ENCODE measurements around the gene AWAT2. TPM values are rescaled to one million over a fixed set of nuclear protein-coding genes. Genes with fewer than 3 reads are reported as not detected.

AWAT2 gene
- total RNA-seq, 4 donors from 2014 or later: not detected

DNA sequence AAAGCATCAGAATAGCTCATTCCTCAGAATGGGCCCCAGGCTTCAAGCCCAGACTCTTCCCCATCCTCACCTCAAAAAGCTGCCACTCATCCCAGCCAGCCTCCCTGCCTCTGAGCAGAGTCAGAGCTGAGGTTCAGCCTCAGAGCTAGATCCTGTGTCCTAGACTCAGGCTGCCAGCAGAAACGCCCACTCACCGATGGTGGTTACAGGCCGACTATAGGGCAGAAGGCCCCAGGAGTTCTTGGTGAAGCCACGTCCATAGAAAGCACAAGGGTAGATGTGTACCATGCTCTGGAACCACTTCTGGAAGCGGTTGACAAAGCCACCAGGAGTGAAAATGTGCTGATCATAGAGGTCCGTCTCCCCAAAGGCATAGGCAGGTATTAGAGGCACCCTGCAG lies 7.7 kb downstream of the AWAT2 start:
- no peak overlapping the region for H3K27ac ChIP-seq
- intact Hi-C loops (cut with DNase I): no loop called here
- H3K4me1 ChIP-seq: no peaks in the 10 kb centered on the region
- H3K27me3 ChIP-seq: no peaks in the 10 kb centered on the region
- TF ChIP-seq, protein P1, sequence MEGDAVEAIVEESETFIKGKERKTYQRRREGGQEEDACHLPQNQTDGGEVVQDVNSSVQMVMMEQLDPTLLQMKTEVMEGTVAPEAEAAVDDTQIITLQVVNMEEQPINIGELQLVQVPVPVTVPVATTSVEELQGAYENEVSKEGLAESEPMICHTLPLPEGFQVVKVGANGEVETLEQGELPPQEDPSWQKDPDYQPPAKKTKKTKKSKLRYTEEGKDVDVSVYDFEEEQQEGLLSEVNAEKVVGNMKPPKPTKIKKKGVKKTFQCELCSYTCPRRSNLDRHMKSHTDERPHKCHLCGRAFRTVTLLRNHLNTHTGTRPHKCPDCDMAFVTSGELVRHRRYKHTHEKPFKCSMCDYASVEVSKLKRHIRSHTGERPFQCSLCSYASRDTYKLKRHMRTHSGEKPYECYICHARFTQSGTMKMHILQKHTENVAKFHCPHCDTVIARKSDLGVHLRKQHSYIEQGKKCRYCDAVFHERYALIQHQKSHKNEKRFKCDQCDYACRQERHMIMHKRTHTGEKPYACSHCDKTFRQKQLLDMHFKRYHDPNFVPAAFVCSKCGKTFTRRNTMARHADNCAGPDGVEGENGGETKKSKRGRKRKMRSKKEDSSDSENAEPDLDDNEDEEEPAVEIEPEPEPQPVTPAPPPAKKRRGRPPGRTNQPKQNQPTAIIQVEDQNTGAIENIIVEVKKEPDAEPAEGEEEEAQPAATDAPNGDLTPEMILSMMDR (IDR thresholded peaks at IDR 0.05): no peak
- no peak for TF ChIP-seq POLR2A (IDR thresholded peaks at IDR 0.05)
- WGBS, 2 donors: 69% methylated on average over 4 of the region's 6 CpGs; no CpG with 5 or more reads in 1 of the 2 donors
- no peak overlapping the region for H3K4me3 ChIP-seq
- no peaks in the 10 kb centered on the region for H3K36me3 ChIP-seq
- no peaks in the 10 kb centered on the region for H3K9me3 ChIP-seq
- DNase-seq: no peak

DNA sequence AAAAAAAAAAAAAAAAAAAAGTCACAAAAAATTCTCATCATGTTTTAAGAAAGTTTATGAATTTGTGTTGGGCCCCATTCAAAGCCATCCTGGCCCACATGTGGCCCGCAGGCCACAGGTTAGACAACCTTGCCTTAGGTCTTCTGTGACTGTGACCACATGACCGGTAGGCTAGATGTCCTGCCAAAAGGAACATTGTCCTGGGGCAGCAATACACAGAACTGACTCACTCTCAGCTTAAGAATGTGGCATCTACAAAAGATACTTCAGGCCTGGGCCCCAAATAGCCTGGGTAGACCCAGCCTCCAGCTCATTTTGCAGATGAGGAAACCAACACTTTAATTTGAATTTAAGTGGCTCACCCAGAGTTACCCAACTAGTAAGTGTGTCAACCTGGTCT lies 10.0 kb downstream of the AWAT2 start:
- Histone ChIP-seq H3K9me3 (no peaks in the 10 kb centered on the region), H3K27ac (no peak overlapping the region), H3K36me3 (no peaks in the 10 kb centered on the region), H3K27me3 (no peaks in the 10 kb centered on the region), H3K4me3 (no peak overlapping the region), H3K4me1 (peaks cover 0 to 1% (median 0%) of the 10 kb centered on the region in 3 donors)
- WGBS, 2 donors: 44 to 73% methylated on average over 2 of the region's 2 CpGs
- intact Hi-C loops (cut with DNase I): loop anchor here (10.0 kb wide), 1 partner anchor 55 kb away; no protein-coding TSS in a partner anchor
- TF ChIP-seq, protein P1 (IDR thresholded peaks at IDR 0.05): no peak
- no peak for TF ChIP-seq POLR2A (IDR thresholded peaks at IDR 0.05)
- no peak for DNase-seq

DNA sequence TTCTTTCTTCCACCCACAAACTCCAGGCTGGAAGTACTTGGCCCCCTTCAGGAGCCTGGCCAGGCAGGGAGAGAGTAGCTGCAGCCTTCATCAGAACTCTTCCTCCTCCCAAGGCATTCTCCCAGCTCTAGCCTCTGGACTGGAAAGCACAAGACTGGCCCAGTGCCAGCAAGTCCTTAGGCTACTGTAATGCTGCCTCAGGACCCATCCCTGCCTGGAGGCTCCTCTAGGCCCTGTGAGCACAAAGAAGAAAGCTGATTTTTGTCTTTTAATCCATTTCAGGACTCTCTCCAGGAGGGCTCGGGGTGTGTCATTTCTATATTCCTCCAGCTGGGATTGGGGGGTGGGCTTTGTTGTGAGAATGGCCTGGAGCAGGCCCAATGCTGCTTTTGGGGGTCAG lies 10.8 kb downstream of the AWAT2 start:
- no peaks in the 10 kb centered on the region for H3K36me3 ChIP-seq
- no peak for DNase-seq
- H3K27ac ChIP-seq: no peak overlapping the region
- intact Hi-C loops (cut with DNase I): loop anchor here (10.0 kb wide), 1 partner anchor 56 kb away; no protein-coding TSS in a partner anchor
- WGBS, 2 donors: 0% methylated on average over 1 of the region's 1 CpG; no CpG with 5 or more reads in 1 of the 2 donors
- H3K4me1 ChIP-seq: peaks cover 0 to 4% (median 0%) of the 10 kb centered on the region in 3 donors
- TF ChIP-seq POLR2A (IDR thresholded peaks at IDR 0.05): no peak
- TF ChIP-seq, protein P1 (IDR thresholded peaks at IDR 0.05): no peak
- no peaks in the 10 kb centered on the region for H3K27me3 ChIP-seq
- H3K9me3 ChIP-seq: no peaks in the 10 kb centered on the region
- H3K4me3 ChIP-seq: no peak overlapping the region

DNA sequence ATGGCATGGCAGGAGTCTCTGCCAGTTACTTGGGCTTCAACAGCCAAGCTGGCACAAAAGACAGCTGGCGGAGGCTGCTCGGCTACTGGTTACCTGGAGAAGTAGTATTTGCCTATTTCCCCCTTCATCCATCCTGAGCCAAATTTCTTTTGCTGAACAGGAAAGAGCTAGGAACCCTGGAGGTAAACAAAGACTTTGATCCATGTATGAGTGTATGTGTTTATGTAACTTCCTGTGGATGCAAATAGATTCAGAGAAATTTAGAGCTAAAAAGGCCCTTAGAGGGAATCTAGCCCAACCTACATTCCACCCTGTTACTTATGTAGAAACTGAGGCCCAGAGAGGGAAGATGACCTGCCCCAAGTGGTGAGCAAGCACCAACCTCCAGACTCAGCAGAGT lies 11.2 kb downstream of the AWAT2 start:
- TF ChIP-seq POLR2A (IDR thresholded peaks at IDR 0.05): no peak
- TF ChIP-seq, protein P1 (IDR thresholded peaks at IDR 0.05): no peak
- H3K9me3 ChIP-seq: no peaks in the 10 kb centered on the region
- no peaks in the 10 kb centered on the region for H3K27me3 ChIP-seq
- intact Hi-C loops (cut with DNase I): loop anchor here (10.0 kb wide), 1 partner anchor 56 kb away; no protein-coding TSS in a partner anchor
- H3K4me1 ChIP-seq: peaks cover 0 to 4% (median 0%) of the 10 kb centered on the region in 3 donors
- 63 to 79% methylated on average over 2 of the region's 2 CpGs for WGBS, 2 donors
- H3K4me3 ChIP-seq: no peak overlapping the region
- DNase-seq: no peak
- H3K36me3 ChIP-seq: no peaks in the 10 kb centered on the region
- H3K27ac ChIP-seq: no peak overlapping the region

DNA sequence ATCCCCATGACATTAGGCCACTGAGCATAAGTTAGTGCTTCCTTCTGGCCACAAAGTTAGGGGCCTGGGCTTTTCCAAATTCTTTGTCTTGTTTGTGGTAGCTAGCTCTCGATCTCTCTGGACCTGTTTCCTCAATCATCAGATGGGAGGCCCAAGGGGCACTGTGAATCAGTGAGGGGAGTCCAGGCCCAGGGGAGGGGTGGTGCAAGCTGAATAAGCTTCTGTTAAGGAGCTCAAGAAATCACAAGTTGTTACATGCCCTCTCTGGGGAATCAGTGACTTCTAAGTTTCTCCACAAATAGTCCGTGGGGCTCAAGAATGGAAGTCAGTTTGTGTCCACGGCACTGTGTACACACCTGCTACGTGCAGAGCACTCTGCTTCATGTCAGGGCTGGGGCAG lies 15.1 kb downstream of the AWAT2 start:
- no peaks in the 10 kb centered on the region for H3K36me3 ChIP-seq
- WGBS, 2 donors: 20 to 32% methylated on average over 1 to 4 of the region's 4 CpGs
- H3K4me3 ChIP-seq: no peak overlapping the region
- TF ChIP-seq POLR2A (IDR thresholded peaks at IDR 0.05): no peak
- TF ChIP-seq, protein P1 (IDR thresholded peaks at IDR 0.05): no peak
- H3K4me1 ChIP-seq: peaks cover 0 to 4% (median 0%) of the 10 kb centered on the region in 3 donors
- no peak for DNase-seq
- H3K27ac ChIP-seq: no peak overlapping the region
- intact Hi-C loops (cut with DNase I): loop anchor here (10.0 kb wide), 1 partner anchor 60 kb away; no protein-coding TSS in a partner anchor
- H3K9me3 ChIP-seq: no peaks in the 10 kb centered on the region
- no peaks in the 10 kb centered on the region for H3K27me3 ChIP-seq

Data from esophagus squamous epithelium (tissue), 5 donors.